ENCODE measurements around the gene THNSL1.

The THNSL1 gene

GRCh38 chr10:25052012-25052411, 35.6 kb downstream of the THNSL1 start:
- no peaks in the 10 kb centered on the region for H3K4me1 Mint-ChIP-seq
- peaks cover 3% of the 10 kb centered on the region for H3K27me3 Mint-ChIP-seq (ENCODE audit: low read depth)
- H3K27ac Mint-ChIP-seq: no peak overlapping the region
- no peak overlapping the region for H3K4me3 Mint-ChIP-seq
- no peaks in the 10 kb centered on the region for H3K9me3 Mint-ChIP-seq
- TF ChIP-seq, protein P1, sequence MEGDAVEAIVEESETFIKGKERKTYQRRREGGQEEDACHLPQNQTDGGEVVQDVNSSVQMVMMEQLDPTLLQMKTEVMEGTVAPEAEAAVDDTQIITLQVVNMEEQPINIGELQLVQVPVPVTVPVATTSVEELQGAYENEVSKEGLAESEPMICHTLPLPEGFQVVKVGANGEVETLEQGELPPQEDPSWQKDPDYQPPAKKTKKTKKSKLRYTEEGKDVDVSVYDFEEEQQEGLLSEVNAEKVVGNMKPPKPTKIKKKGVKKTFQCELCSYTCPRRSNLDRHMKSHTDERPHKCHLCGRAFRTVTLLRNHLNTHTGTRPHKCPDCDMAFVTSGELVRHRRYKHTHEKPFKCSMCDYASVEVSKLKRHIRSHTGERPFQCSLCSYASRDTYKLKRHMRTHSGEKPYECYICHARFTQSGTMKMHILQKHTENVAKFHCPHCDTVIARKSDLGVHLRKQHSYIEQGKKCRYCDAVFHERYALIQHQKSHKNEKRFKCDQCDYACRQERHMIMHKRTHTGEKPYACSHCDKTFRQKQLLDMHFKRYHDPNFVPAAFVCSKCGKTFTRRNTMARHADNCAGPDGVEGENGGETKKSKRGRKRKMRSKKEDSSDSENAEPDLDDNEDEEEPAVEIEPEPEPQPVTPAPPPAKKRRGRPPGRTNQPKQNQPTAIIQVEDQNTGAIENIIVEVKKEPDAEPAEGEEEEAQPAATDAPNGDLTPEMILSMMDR (IDR thresholded peaks at IDR 0.05; ENCODE audit: unreplicated experiment in 3 of 3): no peak
- H3K36me3 Mint-ChIP-seq (ENCODE audit: low read depth): peaks cover 3% of the 10 kb centered on the region

DNA sequence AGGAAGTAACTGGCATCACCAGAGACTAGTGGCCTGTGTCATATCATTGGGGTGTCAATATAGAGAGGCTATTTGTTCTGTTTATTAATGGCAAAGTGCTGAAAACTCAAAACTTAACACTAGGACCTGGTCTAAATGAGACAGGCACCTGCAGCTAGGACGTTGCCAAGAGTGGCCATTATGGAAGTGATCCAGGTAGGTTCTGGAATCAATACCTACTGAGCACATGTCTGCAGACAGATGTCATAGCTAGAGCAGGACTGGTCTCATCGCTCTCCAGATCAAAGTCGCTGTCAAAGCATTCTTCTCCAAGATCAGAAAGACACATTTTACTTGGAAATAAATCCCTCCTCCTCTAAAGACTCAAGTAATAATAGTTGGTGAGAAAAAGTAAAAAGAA, 40.3 kb downstream of the THNSL1 start:
- no peaks in the 10 kb centered on the region for H3K36me3 Mint-ChIP-seq (ENCODE audit: low read depth)
- no peaks in the 10 kb centered on the region for H3K27me3 Mint-ChIP-seq (ENCODE audit: low read depth)
- TF ChIP-seq, protein P1 (IDR thresholded peaks at IDR 0.05; ENCODE audit: unreplicated experiment in 3 of 3): no peak
- H3K4me3 Mint-ChIP-seq: no peak overlapping the region
- H3K27ac Mint-ChIP-seq: no peak overlapping the region
- H3K9me3 Mint-ChIP-seq: no peaks in the 10 kb centered on the region
- H3K4me1 Mint-ChIP-seq: no peaks in the 10 kb centered on the region

DNA sequence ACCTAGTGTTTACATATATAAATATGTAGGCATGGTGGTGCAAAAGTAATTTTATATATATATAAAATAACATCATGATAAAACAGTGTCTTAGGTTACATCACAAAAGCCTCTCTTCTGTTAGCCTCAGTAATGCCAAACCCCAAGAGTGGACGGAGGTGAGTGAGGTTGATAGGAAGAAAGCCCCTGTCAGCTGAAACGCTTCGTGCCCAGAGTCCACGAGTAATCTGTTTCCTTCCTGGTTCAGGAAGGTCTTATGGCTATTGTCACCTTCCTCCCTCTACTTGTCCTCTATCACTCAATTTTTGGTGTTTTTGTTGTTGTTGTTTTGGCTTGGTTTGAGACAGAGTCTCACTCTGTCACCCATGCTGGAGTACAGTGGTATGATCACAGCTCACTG, 41.5 kb downstream of the THNSL1 start:
- Mint-ChIP-seq H3K4me3 (no peak overlapping the region), H3K36me3 (ENCODE audit: low read depth) (no peaks in the 10 kb centered on the region), H3K27ac (no peak overlapping the region), H3K27me3 (ENCODE audit: low read depth) (no peaks in the 10 kb centered on the region), H3K9me3 (no peaks in the 10 kb centered on the region), H3K4me1 (no peaks in the 10 kb centered on the region)
- TF ChIP-seq, protein P1 (IDR thresholded peaks at IDR 0.05; ENCODE audit: unreplicated experiment in 3 of 3): no peak

- H3K36me3 Mint-ChIP-seq (ENCODE audit: low read depth): no peaks in the 10 kb centered on the region
- H3K27ac Mint-ChIP-seq: no peak overlapping the region
- no peak overlapping the region for H3K4me3 Mint-ChIP-seq
- H3K4me1 Mint-ChIP-seq: no peaks in the 10 kb centered on the region
- no peaks in the 10 kb centered on the region for H3K27me3 Mint-ChIP-seq (ENCODE audit: low read depth)
- H3K9me3 Mint-ChIP-seq: no peaks in the 10 kb centered on the region
- TF ChIP-seq, protein P1 (IDR thresholded peaks at IDR 0.05; ENCODE audit: unreplicated experiment in 3 of 3): no peak
Measured at GRCh38 chr10:25059990-25060389, 43.6 kb downstream of the THNSL1 start.

GRCh38 chr10:25061125-25061524, 44.7 kb downstream of the THNSL1 start:
- Mint-ChIP-seq H3K36me3 (ENCODE audit: low read depth) (no peaks in the 10 kb centered on the region), H3K4me3 (no peak overlapping the region), H3K4me1 (no peaks in the 10 kb centered on the region)

More at GRCh38 chr10:25061125-25061524, 44.7 kb downstream of the THNSL1 start:
- Mint-ChIP-seq H3K27me3 (ENCODE audit: low read depth) (no peaks in the 10 kb centered on the region), H3K9me3 (no peaks in the 10 kb centered on the region), H3K27ac (no peak overlapping the region)
- TF ChIP-seq, protein P1 (IDR thresholded peaks at IDR 0.05; ENCODE audit: unreplicated experiment in 3 of 3): no peak

Measured in nephron (organoid).